ENCODE measurements around the gene YIF1B. TPM values are rescaled to one million over a fixed set of nuclear protein-coding genes. Genes with fewer than 3 reads are reported as not detected.

Gene YIF1B
- total RNA-seq, 1 donor from 2014 or later: 29.6 TPM

- no peaks in the 10 kb centered on the region for H3K36me3 Mint-ChIP-seq (ENCODE audit: insufficient read depth)
- no peak overlapping the region for H3K4me3 Mint-ChIP-seq (ENCODE audit: low read depth)
These were observed 40.3 kb upstream of the YIF1B start for GRCh38 chr19:38355728-38356725.

DNA sequence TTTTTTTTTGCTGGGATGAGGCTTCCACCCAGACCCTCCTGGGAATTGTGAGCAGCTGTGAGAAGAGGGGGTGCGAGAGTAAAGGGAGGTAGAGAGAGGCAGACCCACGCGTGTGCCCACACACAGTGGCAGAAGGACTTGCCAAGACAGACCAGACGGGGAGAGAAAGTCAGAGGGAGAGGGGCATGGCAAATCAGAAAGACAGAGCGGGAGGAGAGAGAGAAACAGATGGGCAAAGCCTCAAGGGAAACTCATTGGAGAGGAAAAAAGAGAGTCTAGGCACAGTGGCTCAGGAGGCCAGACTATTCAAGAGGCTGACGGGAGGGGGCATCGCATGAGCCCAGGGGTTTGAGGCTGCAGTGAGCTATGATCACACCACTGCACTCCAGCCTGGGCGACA lies 36.9 kb upstream of the YIF1B start:
- Mint-ChIP-seq H3K36me3 (ENCODE audit: insufficient read depth) (no peaks in the 10 kb centered on the region), H3K4me3 (ENCODE audit: low read depth) (no peak overlapping the region), H3K9me3 (ENCODE audit: low read depth) (no peaks in the 10 kb centered on the region), H3K27ac (no peak overlapping the region), H3K27me3 (peaks cover 20% of the 10 kb centered on the region), H3K4me1 (ENCODE audit: low read depth) (no peaks in the 10 kb centered on the region)
- DNase-seq (ENCODE audit: low spot score, unreplicated experiment): no peak
- no peak for TF ChIP-seq CTCF (IDR thresholded peaks at IDR 0.05; ENCODE audit: unreplicated experiment)

More at GRCh38 chr19:38355728-38356725, 40.3 kb upstream of the YIF1B start:
- no peak for TF ChIP-seq CTCF (IDR thresholded peaks at IDR 0.05; ENCODE audit: unreplicated experiment)
- peaks cover 53% of the 10 kb centered on the region for H3K27me3 Mint-ChIP-seq
- H3K4me1 Mint-ChIP-seq (ENCODE audit: low read depth): no peaks in the 10 kb centered on the region
- no peak for DNase-seq (ENCODE audit: low spot score, unreplicated experiment)
- H3K9me3 Mint-ChIP-seq (ENCODE audit: low read depth): no peaks in the 10 kb centered on the region
- H3K27ac Mint-ChIP-seq: peak overlapping the region; percentile 71

- Mint-ChIP-seq H3K9me3 (ENCODE audit: low read depth) (no peaks in the 10 kb centered on the region), H3K36me3 (ENCODE audit: insufficient read depth) (no peaks in the 10 kb centered on the region), H3K27ac (no peak overlapping the region), H3K4me3 (ENCODE audit: low read depth) (no peak overlapping the region), H3K27me3 (peaks cover 20% of the 10 kb centered on the region), H3K4me1 (ENCODE audit: low read depth) (no peaks in the 10 kb centered on the region)
- no peak for TF ChIP-seq CTCF (IDR thresholded peaks at IDR 0.05; ENCODE audit: unreplicated experiment)
- no peak for DNase-seq (ENCODE audit: low spot score, unreplicated experiment)
These were observed 36.2 kb upstream of the YIF1B start for GRCh38 chr19:38351865-38352395.

- Mint-ChIP-seq H3K4me1 (ENCODE audit: low read depth) (no peaks in the 10 kb centered on the region), H3K27ac (no peak overlapping the region), H3K9me3 (ENCODE audit: low read depth) (no peaks in the 10 kb centered on the region), H3K27me3 (peaks cover 10% of the 10 kb centered on the region), H3K4me3 (ENCODE audit: low read depth) (no peak overlapping the region), H3K36me3 (ENCODE audit: insufficient read depth) (peaks cover 3% of the 10 kb centered on the region)
- DNase-seq (ENCODE audit: low spot score, unreplicated experiment): no peak
- TF ChIP-seq CTCF (IDR thresholded peaks at IDR 0.05; ENCODE audit: unreplicated experiment): no peak
These were observed 35.1 kb upstream of the YIF1B start for GRCh38 chr19:38350883-38351282.

GRCh38 chr19:38346837-38347236 lies 31.1 kb upstream of the YIF1B start:
- Mint-ChIP-seq H3K36me3 (ENCODE audit: insufficient read depth) (peaks cover 5% of the 10 kb centered on the region), H3K27me3 (no peaks in the 10 kb centered on the region), H3K9me3 (ENCODE audit: low read depth) (no peaks in the 10 kb centered on the region), H3K4me1 (ENCODE audit: low read depth) (no peaks in the 10 kb centered on the region), H3K4me3 (ENCODE audit: low read depth) (no peak overlapping the region), H3K27ac (no peak overlapping the region)
- no peak for TF ChIP-seq CTCF (IDR thresholded peaks at IDR 0.05; ENCODE audit: unreplicated experiment)
- no peak for DNase-seq (ENCODE audit: low spot score, unreplicated experiment)
